DOHH2 (cell line): ENCODE measurements around the gene PPP3CA.

ENCODE experiments used
- H3F3A ChIP-seq: fragments of 200-600 bp; sonication (generic), shearing (Covaris generic); 2 replicates; pipeline ENCODE4 v1.6.0; 2016; ENCODE audit warnings: antibody characterized with exemption, mild to moderate bottlenecking; ENCODE audit not compliant: control insufficient read depth, insufficient read depth
- H3K27ac ChIP-seq: fragments of 200-600 bp; sonication (generic); 2 replicates; pipeline ENCODE4 v1.5.1; 2014; ENCODE audit warnings: low read depth, mild to moderate bottlenecking, low read length, moderate library complexity
- H3K27me3 ChIP-seq: fragments of 200-600 bp; sonication (generic); 2 replicates; pipeline ENCODE4 v1.6.1; 2014; ENCODE audit warnings: mild to moderate bottlenecking, low read length, mixed read lengths; ENCODE audit not compliant: control insufficient read depth
- H3K36me3 ChIP-seq: fragments of 200-600 bp; sonication (generic); 2 replicates; pipeline ENCODE4 v1.6.1; 2014; ENCODE audit warnings: mild to moderate bottlenecking, low read length, moderate library complexity, mixed read lengths; ENCODE audit not compliant: control insufficient read depth
- H3K4me1 ChIP-seq: fragments of 200-600 bp; sonication (generic); 2 replicates; pipeline ENCODE4 v1.6.1; 2014; ENCODE audit warnings: mild to moderate bottlenecking, low read length, mixed read lengths; ENCODE audit not compliant: control insufficient read depth
- H3K4me2 ChIP-seq: fragments of 200-600 bp; sonication (generic); 2 replicates; pipeline ENCODE4 v1.6.0; 2014; ENCODE audit warnings: mild to moderate bottlenecking, low read length, moderate library complexity
- H3K4me3 ChIP-seq: fragments of 200-600 bp; sonication (generic); 2 replicates; pipeline ENCODE4 v1.5.1; 2014; ENCODE audit warnings: mild to moderate bottlenecking, low read length, mixed read lengths
- H3K79me2 ChIP-seq: fragments of 200-600 bp; sonication (generic); 2 replicates; pipeline ENCODE4 v1.6.1; 2014; ENCODE audit warnings: mild to moderate bottlenecking, low read length, mixed read lengths; ENCODE audit not compliant: control insufficient read depth
- H3K9me2 ChIP-seq: fragments of 200-600 bp; sonication (generic); replicated peaks from 2 replicates; pipeline ENCODE4 v1.6.1; 2014; ENCODE audit warnings: mild to moderate bottlenecking, low read length, mixed read lengths; ENCODE audit not compliant: control insufficient read depth
- H3K9me3 ChIP-seq: fragments of 200-600 bp; sonication (generic); 2 replicates; pipeline ENCODE4 v1.6.1; 2014; ENCODE audit warnings: antibody characterized with exemption, low read length, mixed read lengths; ENCODE audit not compliant: control insufficient read depth, insufficient read depth
- H4K20me1 ChIP-seq: fragments of 200-600 bp; sonication (generic); 2 replicates; pipeline ENCODE4 v1.6.0; 2014; ENCODE audit warnings: low read depth, mild to moderate bottlenecking, antibody characterized with exemption, low read length, moderate library complexity; ENCODE audit not compliant: control insufficient read depth, insufficient read depth
- CTCF ChIP-seq: fragments of 200-600 bp; sonication (generic); IDR thresholded peaks from one replicate; pipeline ENCODE4 v1.5.1; 2014; ENCODE audit warnings: antibody characterized with exemption, mild to moderate bottlenecking, low read depth, low read length; ENCODE audit not compliant: poor library complexity, severe bottlenecking
- EZH2phosphoT487 ChIP-seq: fragments of 200-600 bp; sonication (generic); IDR thresholded peaks from 2 replicates; pipeline ENCODE4 v1.6.1; 2017; ENCODE audit warnings: borderline replicate concordance, mild to moderate bottlenecking, antibody characterized with exemption, low read length, moderate library complexity, mixed read lengths

Gene PPP3CA

GRCh38 chr4:101103381-101104142, 243.8 kb downstream of the PPP3CA start:
- H3K9me2 ChIP-seq: no peaks in the 10 kb centered on the region
- peak overlapping the region; percentile 75 for H3K27ac ChIP-seq
- H3K4me1 ChIP-seq: peaks cover 35% of the 10 kb centered on the region
- no peak for TF ChIP-seq CTCF
- no peak for TF ChIP-seq EZH2phosphoT487
- H3K4me2 ChIP-seq: peak overlapping the region; percentile 82
- peak overlapping the region; percentile 63 for H3K4me3 ChIP-seq
- no peaks in the 10 kb centered on the region for H4K20me1 ChIP-seq
- H3K9me3 ChIP-seq: no peaks in the 10 kb centered on the region
- H3F3A ChIP-seq: peaks cover 4% of the 10 kb centered on the region; the same call in 1 of the 2 replicates
- no peaks in the 10 kb centered on the region for H3K27me3 ChIP-seq
- no peaks in the 10 kb centered on the region for H3K79me2 ChIP-seq
- no peaks in the 10 kb centered on the region for H3K36me3 ChIP-seq

GRCh38 chr4:101102114-101102742, 245.1 kb downstream of the PPP3CA start:
- peaks cover 35% of the 10 kb centered on the region for H3K4me1 ChIP-seq
- H3F3A ChIP-seq: peaks cover 4% of the 10 kb centered on the region; the same call in 1 of the 2 replicates
- TF ChIP-seq EZH2phosphoT487: no peak
- TF ChIP-seq CTCF: no peak
- no peaks in the 10 kb centered on the region for H3K9me3 ChIP-seq
- no peaks in the 10 kb centered on the region for H3K9me2 ChIP-seq
- no peaks in the 10 kb centered on the region for H3K79me2 ChIP-seq
- no peaks in the 10 kb centered on the region for H4K20me1 ChIP-seq
- no peak overlapping the region for H3K4me2 ChIP-seq
- no peaks in the 10 kb centered on the region for H3K36me3 ChIP-seq
- no peak overlapping the region for H3K27ac ChIP-seq
- H3K27me3 ChIP-seq: no peaks in the 10 kb centered on the region
- no peak overlapping the region for H3K4me3 ChIP-seq

- H3K4me2 ChIP-seq: no peak overlapping the region
- H3K27ac ChIP-seq: no peak overlapping the region
- peaks cover 4% of the 10 kb centered on the region; the same call in 1 of the 2 replicates for H3F3A ChIP-seq
- H3K4me3 ChIP-seq: no peak overlapping the region
- H3K9me2 ChIP-seq: no peaks in the 10 kb centered on the region
- H3K4me1 ChIP-seq: peaks cover 35% of the 10 kb centered on the region
- no peak for TF ChIP-seq EZH2phosphoT487
- TF ChIP-seq CTCF: no peak
- H3K27me3 ChIP-seq: no peaks in the 10 kb centered on the region
- no peaks in the 10 kb centered on the region for H3K79me2 ChIP-seq
- H3K9me3 ChIP-seq: no peaks in the 10 kb centered on the region
- H4K20me1 ChIP-seq: no peaks in the 10 kb centered on the region
- no peaks in the 10 kb centered on the region for H3K36me3 ChIP-seq
These were observed 246.3 kb downstream of the PPP3CA start for GRCh38 chr4:101101072-101101471.
